Activated T-cell treated with anti-CD3 and anti-CD28 coated beads for 1 hour (primary cell): ENCODE data around the gene PCDHGA7.
"Not testable (repeated sequence)": the region's sequence is repeated elsewhere in the genome, so short reads cannot be mapped to it uniquely, and the experiment has no call there.

Experiments
- DNase-seq: peaks from one replicate; pipeline ENCODE4 v3.0.0-alpha.2; 2020; ENCODE audit warnings: low read depth

PCDHGA7 gene

GRCh38 chr5:141430332-141431113 is 48.0 kb downstream of the PCDHGA7 start, which contains the start of gene PCDHGA12:
Gene PCDHGA12 (plus strand): TSS chr5:141430507. CDS start chr5:141430760, 253 bp downstream.
- DNase-seq, result no peak

DNA sequence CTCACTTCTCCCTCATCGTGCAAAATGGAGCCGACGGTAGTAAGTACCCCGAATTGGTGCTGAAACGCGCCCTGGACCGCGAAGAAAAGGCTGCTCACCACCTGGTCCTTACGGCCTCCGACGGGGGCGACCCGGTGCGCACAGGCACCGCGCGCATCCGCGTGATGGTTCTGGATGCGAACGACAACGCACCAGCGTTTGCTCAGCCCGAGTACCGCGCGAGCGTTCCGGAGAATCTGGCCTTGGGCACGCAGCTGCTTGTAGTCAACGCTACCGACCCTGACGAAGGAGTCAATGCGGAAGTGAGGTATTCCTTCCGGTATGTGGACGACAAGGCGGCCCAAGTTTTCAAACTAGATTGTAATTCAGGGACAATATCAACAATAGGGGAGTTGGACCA is 48.7 kb downstream of the PCDHGA7 start:
- DNase-seq, result no peak

- not testable (repeated sequence) for DNase-seq
Measured at GRCh38 chr5:141432308-141432707, 49.8 kb downstream of the PCDHGA7 start.

- DNase-seq, result not testable (repeated sequence)
Measured at GRCh38 chr5:141432726-141433125, 50.2 kb downstream of the PCDHGA7 start.

GRCh38 chr5:141434006-141434405 is 51.5 kb downstream of the PCDHGA7 start:
- DNase-seq, result no peak
